Measurements from ENCODE around the gene GPR132.

The GPR132 gene

GRCh38 chr14:105085766-105086165 is 20.5 kb upstream of the GPR132 start:
- H3K4me3 ChIP-seq (replicated peaks; ENCODE audit: insufficient read depth, low read length), result no peak overlapping the region
- TF ChIP-seq REST (IDR thresholded peaks at IDR 0.05; ENCODE audit: insufficient replicate concordance, low read depth), result no peak
- TF ChIP-seq, protein P1, sequence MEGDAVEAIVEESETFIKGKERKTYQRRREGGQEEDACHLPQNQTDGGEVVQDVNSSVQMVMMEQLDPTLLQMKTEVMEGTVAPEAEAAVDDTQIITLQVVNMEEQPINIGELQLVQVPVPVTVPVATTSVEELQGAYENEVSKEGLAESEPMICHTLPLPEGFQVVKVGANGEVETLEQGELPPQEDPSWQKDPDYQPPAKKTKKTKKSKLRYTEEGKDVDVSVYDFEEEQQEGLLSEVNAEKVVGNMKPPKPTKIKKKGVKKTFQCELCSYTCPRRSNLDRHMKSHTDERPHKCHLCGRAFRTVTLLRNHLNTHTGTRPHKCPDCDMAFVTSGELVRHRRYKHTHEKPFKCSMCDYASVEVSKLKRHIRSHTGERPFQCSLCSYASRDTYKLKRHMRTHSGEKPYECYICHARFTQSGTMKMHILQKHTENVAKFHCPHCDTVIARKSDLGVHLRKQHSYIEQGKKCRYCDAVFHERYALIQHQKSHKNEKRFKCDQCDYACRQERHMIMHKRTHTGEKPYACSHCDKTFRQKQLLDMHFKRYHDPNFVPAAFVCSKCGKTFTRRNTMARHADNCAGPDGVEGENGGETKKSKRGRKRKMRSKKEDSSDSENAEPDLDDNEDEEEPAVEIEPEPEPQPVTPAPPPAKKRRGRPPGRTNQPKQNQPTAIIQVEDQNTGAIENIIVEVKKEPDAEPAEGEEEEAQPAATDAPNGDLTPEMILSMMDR (IDR thresholded peaks at IDR 0.05; ENCODE audit: insufficient read depth, low read length), result no peak
- TF ChIP-seq POLR2AphosphoS5 (IDR thresholded peaks at IDR 0.05; ENCODE audit: low read depth), result no peak
- TF ChIP-seq GABPA (IDR thresholded peaks at IDR 0.05; ENCODE audit: low read depth), result no peak
- TF ChIP-seq SPI1 (IDR thresholded peaks at IDR 0.05; ENCODE audit: borderline replicate concordance, low read depth), result no peak
- peaks cover 16% of the 10 kb centered on the region for H3K27me3 ChIP-seq (ENCODE audit: insufficient read depth, poor library complexity, severe bottlenecking)
- no peak for DNase-seq (ENCODE audit: low read depth in 1 of 2, low spot score in 1 of 2)
- H3K27ac ChIP-seq (replicated peaks), result no peak overlapping the region

DNA sequence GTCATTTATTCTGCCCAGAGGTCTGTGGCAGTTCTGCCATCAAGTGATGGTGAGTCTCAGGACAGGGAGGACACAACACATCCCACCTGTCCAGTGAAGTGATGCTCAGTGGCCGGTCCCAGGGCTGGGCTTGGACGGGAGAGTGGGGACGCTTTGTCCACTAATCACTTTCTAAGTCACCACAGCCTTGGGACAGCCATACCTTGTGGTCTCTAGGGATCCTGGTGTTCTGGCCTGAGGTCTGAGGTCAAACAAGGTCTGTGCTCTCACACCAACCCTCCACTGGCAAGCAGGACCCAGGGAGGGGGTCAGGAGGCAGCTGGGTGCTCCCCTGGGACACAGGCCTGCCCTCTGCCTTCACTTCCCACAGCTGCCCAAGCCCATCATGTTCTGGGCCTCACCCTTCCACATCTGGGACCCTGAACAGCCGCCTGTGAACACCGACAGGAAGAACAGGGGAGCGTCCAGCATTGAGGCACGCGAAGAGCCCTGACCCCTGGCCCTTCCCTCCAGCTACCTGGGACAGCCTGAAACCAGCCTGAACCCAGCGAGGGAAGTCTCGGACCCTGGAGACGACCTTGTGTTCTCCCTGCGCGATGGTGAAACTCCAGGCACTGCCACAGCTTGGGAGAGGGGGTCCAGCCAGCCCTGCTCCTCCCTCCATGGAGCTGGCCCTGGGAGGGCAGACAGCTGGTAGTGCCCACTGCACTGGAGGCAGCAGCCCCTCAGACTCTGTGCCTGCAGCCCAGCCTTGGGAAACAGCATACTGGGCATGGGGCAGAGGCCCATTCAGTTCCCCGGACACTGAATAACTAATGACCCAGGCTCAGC is 19.7 kb upstream of the GPR132 start:
- Histone ChIP-seq H3K27me3 (ENCODE audit: insufficient read depth, poor library complexity, severe bottlenecking) (peaks cover 16% of the 10 kb centered on the region), H3K4me3 (replicated peaks; ENCODE audit: insufficient read depth, low read length) (no peak overlapping the region), H3K27ac (replicated peaks) (no peak overlapping the region)
- TF ChIP-seq, protein P1 (IDR thresholded peaks at IDR 0.05; ENCODE audit: insufficient read depth, low read length), result no peak
- no peak for TF ChIP-seq POLR2AphosphoS5 (IDR thresholded peaks at IDR 0.05; ENCODE audit: low read depth)
- TF ChIP-seq GABPA (IDR thresholded peaks at IDR 0.05; ENCODE audit: low read depth), result no peak
- no peak for TF ChIP-seq SPI1 (IDR thresholded peaks at IDR 0.05; ENCODE audit: borderline replicate concordance, low read depth)
- no peak for TF ChIP-seq REST (IDR thresholded peaks at IDR 0.05; ENCODE audit: insufficient replicate concordance, low read depth)
- no peak for DNase-seq (ENCODE audit: low read depth in 1 of 2, low spot score in 1 of 2)

DNA sequence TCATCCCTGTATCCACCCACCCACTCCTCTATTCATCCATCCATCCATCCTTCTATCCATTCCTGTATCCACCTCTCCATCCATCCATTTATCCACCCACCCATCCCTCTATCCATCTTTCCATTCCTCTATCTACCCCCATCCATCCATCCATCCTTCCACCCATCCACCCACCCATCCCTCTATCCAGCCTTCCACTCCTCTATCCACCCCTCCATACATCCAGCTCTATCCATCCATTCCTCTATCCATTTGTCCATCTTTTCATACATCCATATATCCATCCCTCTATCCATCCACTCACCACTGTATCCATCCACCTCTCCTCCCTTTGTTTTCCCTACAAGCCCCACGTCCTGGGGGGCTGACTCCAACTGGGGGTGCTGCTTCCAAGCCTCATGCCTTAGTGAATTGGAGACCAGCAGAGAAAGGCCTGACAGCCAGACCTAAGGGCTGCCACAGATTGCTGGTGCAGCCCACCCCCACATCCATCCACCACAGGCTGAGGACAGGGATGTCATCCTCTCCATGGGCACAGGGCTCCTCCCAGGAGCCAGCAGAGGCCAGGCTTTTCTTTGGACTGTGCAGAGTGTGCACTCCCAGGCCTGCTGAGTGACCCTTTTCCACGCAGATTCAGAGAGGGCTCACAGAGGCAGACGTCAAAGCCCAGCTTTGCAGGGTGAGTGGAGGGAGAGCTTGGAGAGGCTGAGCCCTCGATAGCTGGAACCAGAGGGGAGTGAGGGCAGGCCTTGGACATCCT is 18.9 kb upstream of the GPR132 start:
- no peak for DNase-seq (ENCODE audit: low read depth in 1 of 2, low spot score in 1 of 2)
- no peak overlapping the region for H3K27ac ChIP-seq (replicated peaks)
- H3K4me3 ChIP-seq (replicated peaks; ENCODE audit: insufficient read depth, low read length), result no peak overlapping the region
- H3K27me3 ChIP-seq (ENCODE audit: insufficient read depth, poor library complexity, severe bottlenecking), result peaks cover 16% of the 10 kb centered on the region
- no peak for TF ChIP-seq GABPA (IDR thresholded peaks at IDR 0.05; ENCODE audit: low read depth)
- no peak for TF ChIP-seq REST (IDR thresholded peaks at IDR 0.05; ENCODE audit: insufficient replicate concordance, low read depth)
- TF ChIP-seq SPI1 (IDR thresholded peaks at IDR 0.05; ENCODE audit: borderline replicate concordance, low read depth), result no peak
- no peak for TF ChIP-seq POLR2AphosphoS5 (IDR thresholded peaks at IDR 0.05; ENCODE audit: low read depth)
- TF ChIP-seq, protein P1 (IDR thresholded peaks at IDR 0.05; ENCODE audit: insufficient read depth, low read length), result no peak

Measured in HL-60 (cell line).